GM18867 (cell line): ENCODE measurements around the gene ATP11A.

Experiments
- ATAC-seq: cut with Tn5 transposase; IDR thresholded peaks from one replicate; pipeline ENCODE4 v1.9.1; 2021; ENCODE audit warnings: mild to moderate bottlenecking, moderate library complexity; ENCODE audit not compliant: unreplicated experiment

ATP11A gene

GRCh38 chr13:112917056-112917664, 227.3 kb downstream of the ATP11A start:
- ATAC-seq, result no peak

GRCh38 chr13:112917737-112918136, 227.9 kb downstream of the ATP11A start:
- no peak for ATAC-seq

GRCh38 chr13:112918266-112918665, 228.4 kb downstream of the ATP11A start:
- ATAC-seq, result no peak

DNA sequence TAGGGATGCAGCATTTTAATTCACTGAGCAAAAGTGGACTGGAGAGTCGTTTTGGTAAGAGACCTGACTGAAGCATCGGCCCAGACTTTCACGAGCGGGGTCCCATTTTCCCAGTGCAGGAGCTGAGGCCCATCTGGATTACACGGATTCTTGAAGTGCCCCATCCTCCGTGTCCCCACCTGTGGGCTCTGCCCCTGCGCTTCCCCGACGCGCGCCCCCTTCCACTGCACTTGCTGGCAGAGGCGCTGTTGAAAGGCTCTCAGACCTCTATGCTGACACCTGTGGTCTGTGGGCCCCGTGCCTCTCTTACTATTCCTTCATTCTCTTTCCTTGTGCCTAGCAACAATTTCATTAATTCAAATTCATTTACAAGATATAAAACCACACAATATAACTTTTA, 228.9 kb downstream of the ATP11A start:
- no peak for ATAC-seq

- ATAC-seq, result no peak
Measured at GRCh38 chr13:112923962-112924361, 234.1 kb downstream of the ATP11A start.

- ATAC-seq, result no peak
Measured at GRCh38 chr13:112924365-112924764, 234.5 kb downstream of the ATP11A start.

DNA sequence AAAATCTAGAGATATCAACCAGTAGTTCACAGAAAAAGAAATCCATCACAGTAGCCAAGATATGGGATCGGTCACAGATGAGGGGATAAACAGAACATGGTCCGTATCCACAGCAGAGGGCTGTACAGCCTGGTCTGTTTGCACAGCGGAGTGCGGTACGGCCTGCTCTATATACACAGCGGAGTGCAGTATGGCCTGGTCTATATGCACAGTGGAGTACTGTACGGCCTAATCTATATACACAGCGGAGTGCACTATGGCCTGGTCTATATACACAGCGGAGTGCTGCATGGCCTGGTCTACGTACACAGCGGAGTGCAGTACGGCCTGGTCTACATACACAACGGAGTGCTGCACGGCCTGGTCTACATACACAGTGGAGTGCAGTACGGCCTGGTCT, 236.2 kb downstream of the ATP11A start:
- ATAC-seq, result no peak

- ATAC-seq, result no peak
Measured at GRCh38 chr13:112926993-112927392, 237.2 kb downstream of the ATP11A start.

DNA sequence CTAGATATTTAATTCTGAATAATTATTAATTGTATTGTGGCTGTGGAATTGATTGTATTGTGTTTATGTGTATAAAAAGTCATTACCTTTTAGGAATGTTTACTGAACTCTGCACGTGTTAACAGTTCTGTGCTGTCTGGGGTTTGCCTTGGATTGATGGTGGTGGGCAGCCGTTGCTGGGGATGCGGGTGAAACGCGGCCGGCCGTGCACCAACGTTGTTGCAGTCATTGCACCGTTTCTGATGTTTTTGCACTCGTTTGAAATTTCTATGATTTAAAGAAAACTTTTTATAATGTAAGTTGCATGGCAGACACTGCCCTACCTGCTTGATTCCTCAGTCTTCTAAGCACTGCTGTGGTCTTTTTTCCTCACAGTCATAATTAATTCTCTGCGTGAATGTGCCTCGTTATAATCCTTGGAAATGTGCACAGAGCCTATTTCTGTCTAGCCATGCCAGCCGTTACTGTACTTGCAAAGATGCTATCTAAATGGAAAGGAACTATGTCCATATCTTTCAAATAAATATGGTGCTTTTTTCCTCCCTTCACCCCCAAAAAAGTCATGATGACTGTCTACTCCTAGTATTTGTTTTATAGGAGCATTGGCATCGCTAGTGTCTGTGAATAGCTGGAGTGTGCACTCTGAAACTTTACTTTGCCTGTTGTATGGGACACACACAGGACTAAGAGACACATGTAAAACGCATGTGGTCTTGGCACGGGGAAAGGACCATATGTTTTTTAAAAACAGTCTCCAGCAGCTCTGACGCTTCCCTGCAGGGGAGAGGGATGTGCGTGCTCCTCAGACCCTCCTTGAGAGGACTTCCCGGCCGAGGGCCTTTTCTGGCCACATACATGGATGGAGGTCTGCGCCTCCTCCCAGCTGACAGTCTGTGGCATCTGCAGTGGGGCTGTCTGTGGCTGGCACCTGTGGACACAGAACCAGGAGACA, 238.5 kb downstream of the ATP11A start:
- ATAC-seq, result no peak

DNA sequence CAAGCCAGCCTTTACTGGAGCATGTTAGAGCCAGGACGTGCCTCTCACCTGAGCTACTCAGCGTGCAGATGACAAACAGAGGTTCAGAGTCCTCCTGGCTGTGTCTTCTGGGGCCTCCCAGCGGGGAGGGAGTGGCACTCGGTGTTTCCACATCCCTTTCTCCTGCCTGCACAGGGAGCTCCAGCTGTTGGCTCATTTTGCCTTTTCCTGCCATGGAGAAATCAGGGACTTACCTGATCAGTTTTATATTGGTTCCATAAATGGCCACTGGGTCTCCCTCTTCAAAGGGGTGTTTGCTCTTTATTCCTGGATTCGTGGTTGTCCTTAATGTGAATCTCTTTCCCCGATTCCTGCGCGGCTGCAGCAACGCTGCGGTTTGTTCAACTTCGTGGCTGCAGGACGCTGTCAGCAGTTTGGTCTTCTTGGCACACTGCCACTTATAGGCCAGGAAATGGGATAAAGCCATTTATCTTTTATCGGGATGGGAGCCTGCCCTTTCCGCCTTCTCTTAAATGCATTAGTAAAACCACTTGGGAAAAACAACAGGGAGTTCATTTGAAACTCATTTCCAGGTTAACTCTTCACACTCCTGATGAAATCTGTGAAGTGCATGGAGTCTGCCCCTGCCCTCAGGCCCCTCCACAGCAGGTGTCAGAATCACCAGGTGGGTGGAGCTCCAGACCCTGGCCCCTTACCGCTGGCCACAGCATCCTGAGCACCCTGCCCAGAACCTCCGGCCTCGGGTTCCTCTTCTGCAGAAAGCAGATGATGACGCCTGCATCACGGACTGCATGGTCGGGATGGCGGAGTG, 239.3 kb downstream of the ATP11A start:
- ATAC-seq, result no peak

DNA sequence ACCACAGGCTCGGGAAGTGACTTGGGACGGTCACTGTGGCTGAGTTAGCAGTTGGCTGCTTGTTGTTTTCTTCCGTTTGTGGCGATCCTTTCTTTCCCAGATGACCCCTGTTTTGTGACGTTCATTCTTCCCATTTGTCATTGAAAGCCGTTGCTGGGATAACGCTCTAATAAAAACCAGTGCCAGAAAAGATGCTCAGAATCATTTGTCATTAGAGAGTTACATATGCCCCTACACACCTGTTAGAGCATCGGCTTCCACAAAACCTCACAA, 239.9 kb downstream of the ATP11A start:
- no peak for ATAC-seq

DNA sequence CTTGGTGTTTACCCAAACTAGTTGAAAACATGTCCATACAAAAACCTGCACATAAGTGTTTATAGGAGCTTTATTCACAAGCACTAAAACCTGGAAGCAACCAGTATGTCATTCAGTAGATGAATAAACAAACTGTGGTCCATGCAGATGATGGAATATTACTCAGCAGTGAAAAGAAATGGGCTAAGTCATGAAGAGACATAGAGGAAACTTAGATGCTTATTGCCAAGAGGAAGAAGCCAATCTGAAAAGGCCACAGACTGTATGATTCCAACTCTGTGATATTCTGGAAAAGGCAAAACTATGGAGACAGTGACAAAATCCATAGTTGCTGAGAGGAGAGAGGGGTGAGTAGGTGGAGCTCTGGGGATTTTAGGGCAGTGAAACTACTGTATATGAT, 240.4 kb downstream of the ATP11A start:
- ATAC-seq, result no peak

DNA sequence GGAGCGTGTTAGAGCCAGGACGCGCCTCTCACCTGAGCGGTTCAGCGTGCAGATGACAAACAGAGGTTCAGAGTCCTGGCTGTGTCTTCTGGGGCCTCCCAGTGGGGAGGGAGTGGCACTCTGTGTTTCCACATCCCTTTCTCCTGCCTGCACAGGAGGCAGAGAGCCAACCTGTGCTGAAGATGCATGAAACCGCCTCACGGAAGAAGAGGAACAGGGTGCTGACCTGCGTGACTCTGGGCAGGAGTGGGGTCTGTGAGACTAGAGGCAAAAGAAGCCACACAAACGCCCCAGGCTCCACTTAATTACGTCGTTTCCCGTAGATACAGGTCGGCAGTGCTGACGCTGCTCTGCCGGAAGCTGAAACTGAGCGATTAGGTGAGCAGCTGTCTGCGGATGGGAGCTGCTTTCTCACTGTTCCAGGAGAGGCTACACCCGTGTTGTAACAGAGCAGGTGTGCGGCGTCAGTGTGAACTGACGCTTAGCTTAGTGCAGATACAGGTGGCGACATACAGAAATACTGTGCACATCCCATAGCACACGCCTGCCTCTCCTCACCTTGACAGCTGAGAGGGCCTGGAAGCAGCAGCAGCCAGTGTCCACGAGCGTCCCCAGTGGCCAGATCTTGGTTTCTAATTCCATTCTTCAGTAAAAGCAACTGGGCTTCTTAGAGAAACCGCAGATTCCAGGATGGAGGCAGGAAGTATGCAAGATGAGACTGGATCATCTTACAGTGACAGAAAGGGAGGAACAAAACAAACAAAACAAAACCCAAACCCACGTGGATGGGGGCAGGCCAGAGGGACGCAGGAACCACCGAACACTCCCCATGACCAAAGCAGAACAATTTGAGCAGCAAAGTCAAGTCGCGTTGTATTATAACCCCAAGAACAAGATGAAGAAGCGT, 241.4 kb downstream of the ATP11A start:
- ATAC-seq, result no peak

- no peak for ATAC-seq
Measured at GRCh38 chr13:112932971-112933370, 243.1 kb downstream of the ATP11A start.

DNA sequence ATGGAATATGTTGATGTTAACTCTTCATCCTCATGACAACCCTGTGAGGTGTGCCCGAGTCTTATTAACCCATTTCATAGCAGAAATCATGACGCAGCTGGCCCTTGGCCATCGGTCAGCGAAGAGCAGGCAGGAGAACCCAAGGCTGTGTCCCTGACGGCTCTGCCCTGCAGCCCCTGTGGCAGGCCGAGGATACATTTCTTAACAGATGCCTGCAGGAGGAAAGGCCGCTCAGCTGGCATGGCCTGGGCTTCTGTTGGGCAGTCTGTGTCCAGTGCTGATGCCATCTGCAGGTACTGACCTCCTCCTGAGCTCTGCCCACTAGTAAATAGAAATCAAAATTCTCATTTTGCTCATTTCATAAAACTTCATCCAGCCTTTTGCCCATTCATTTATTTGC, 243.8 kb downstream of the ATP11A start:
- ATAC-seq, result no peak

DNA sequence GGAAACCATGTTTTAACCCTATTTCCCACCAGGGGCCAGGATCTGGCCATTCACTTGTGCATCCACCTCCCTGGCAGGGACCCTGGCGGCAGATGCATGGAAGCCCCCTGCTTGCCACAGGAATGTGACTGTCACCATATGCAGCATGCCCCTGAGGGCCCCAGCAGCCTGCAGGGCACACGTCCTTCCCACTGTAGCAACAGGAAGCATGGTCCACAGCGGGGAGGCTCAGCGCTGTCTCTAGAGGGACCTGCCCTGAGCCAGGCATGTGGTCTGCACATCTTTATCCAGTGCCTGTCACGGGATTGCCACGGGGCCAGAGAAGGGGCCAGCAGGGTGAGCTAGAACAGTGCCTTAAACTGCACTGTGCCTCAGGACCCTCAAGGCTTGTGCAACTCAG, 244.2 kb downstream of the ATP11A start:
- no peak for ATAC-seq
